A673 (cell line): ENCODE data around the gene CFAP57. TPM values are rescaled to one million over a fixed set of nuclear protein-coding genes. Genes with fewer than 3 reads are reported as not detected.

Experiments
- BruUV-seq: library from RNA; stranded (reverse); fragments of 400-500 nt; replicated peaks from 2 replicates; lab custom pipeline; 2021; lab: Mats Ljungman, UMichigan
- CTCF ChIA-PET: fragments of 300-600 bp; sonication (Branson Sonifier 250); formaldehyde crosslinking; loops from one replicate; lab custom pipeline; 2022; ENCODE audit warnings: antibody characterized with exemption; lab: Charles Lee
- POLR2A ChIA-PET: fragments of 300-600 bp; sonication (Branson Sonifier 250); formaldehyde crosslinking; loops from one replicate; lab custom pipeline; 2022; ENCODE audit warnings: antibody characterized with exemption; ENCODE audit not compliant: low non-redundant PET; lab: Charles Lee
- DNase-seq: peaks from one replicate; pipeline ENCODE4 v3.0.0-alpha.2; 2015; ENCODE audit warnings: low spot score
- H3K27ac ChIP-seq: fragments of 200-600 bp; sonication (generic); 2 replicates; pipeline ENCODE4 v1.5.1; 2016; ENCODE audit warnings: mixed run types, low read depth, mild to moderate bottlenecking, mixed read lengths, antibody characterized with exemption, low read length; ENCODE audit not compliant: poor library complexity, severe bottlenecking
- H3K27me3 ChIP-seq: fragments of 200-600 bp; sonication (generic); replicated peaks from 2 replicates; pipeline ENCODE4 v1.6.1; 2017; ENCODE audit warnings: mixed run types, low read depth, mild to moderate bottlenecking, mixed read lengths, antibody characterized with exemption, low read length; ENCODE audit not compliant: insufficient read depth, poor library complexity
- H3K36me3 ChIP-seq: fragments of 200-600 bp; sonication (generic); 2 replicates; pipeline ENCODE4 v1.6.1; 2016; ENCODE audit warnings: mixed run types, mild to moderate bottlenecking, mixed read lengths, antibody characterized with exemption, low read length; ENCODE audit not compliant: insufficient read depth, poor library complexity, severe bottlenecking
- H3K4me1 ChIP-seq: fragments of 200-600 bp; sonication (generic); 2 replicates; pipeline ENCODE4 v1.6.1; 2017; ENCODE audit warnings: mixed run types, mild to moderate bottlenecking, mixed read lengths, antibody characterized with exemption, low read length; ENCODE audit not compliant: insufficient read depth, poor library complexity, severe bottlenecking
- H3K4me3 ChIP-seq: fragments of 200-600 bp; sonication (generic); 2 replicates; pipeline ENCODE4 v1.5.1; 2016; ENCODE audit warnings: low read depth, mixed run types, mild to moderate bottlenecking, mixed read lengths, low read length; ENCODE audit not compliant: poor library complexity, severe bottlenecking
- H3K9me3 ChIP-seq: fragments of 200-600 bp; sonication (generic); 2 replicates; pipeline ENCODE4 v1.6.1; 2016; ENCODE audit warnings: mixed run types, low read depth, mild to moderate bottlenecking, mixed read lengths, antibody characterized with exemption, low read length; ENCODE audit not compliant: poor library complexity, severe bottlenecking
- CTCF ChIP-seq: fragments of 300-800, 200-600 bp; sonication (generic); conservative IDR thresholded peaks from 2 replicates; pipeline ENCODE4 v1.5.1; 2017; ENCODE audit warnings: low read depth, mild to moderate bottlenecking, antibody characterized with exemption, low read length, moderate library complexity, mixed read lengths
- EZH2 ChIP-seq: fragments of 200-600 bp; sonication (generic); IDR thresholded peaks from 2 replicates; pipeline ENCODE4 v1.6.1; 2017; ENCODE audit warnings: borderline replicate concordance, low read depth, mild to moderate bottlenecking, mixed read lengths, antibody characterized with exemption, low read length; ENCODE audit not compliant: poor library complexity, severe bottlenecking
- intact Hi-C: fragments of 100-400 bp; cut with micrococcal nuclease; formaldehyde crosslinking; loops from one replicate; pipeline ENCODE4 v1.10.0; 2022; ENCODE audit not compliant: unreplicated experiment
- total RNA-seq: library from RNA; stranded (reverse); gene quantifications from 2 replicates; pipeline ENCODE4 v1.2.3, GENCODE V29; 2021

The CFAP57 gene
- total RNA-seq, 1 experiment from 2014 or later, result 0.73 TPM

DNA sequence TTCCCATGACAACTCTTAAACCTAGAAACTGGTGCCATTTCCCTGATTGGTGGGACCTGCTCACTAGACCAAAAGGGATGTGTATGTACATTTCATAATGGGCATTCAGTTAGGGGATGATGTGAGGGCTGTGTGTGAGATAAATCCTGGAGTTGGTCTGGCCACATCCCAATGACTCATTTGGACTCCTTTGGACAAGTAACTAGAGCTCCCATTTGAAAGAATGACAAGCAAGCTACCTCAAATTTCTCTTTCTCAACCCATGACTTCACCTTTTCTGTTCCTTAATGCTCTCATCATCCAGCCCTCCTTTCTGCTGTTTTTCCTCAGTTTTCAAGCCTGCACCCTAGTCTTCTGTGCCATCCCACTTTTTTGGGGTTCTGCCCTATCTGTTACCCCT lies 27.9 kb upstream of the CFAP57 start:
- H3K9me3 ChIP-seq, result peaks cover 8% of the 10 kb centered on the region
- ChIA-PET POLR2A (no interaction called here), CTCF (no interaction called here)
- no peak for DNase-seq
- no peaks in the 10 kb centered on the region for H3K27me3 ChIP-seq
- H3K4me1 ChIP-seq, result peaks cover 9% of the 10 kb centered on the region
- no peaks in the 10 kb centered on the region for H3K36me3 ChIP-seq
- BruUV-seq, result no TSS peak
- intact Hi-C loops, result no loop called here
- H3K27ac ChIP-seq, result no peak overlapping the region
- TF ChIP-seq CTCF (no peak), EZH2 (no peak)
- no peak overlapping the region for H3K4me3 ChIP-seq

DNA sequence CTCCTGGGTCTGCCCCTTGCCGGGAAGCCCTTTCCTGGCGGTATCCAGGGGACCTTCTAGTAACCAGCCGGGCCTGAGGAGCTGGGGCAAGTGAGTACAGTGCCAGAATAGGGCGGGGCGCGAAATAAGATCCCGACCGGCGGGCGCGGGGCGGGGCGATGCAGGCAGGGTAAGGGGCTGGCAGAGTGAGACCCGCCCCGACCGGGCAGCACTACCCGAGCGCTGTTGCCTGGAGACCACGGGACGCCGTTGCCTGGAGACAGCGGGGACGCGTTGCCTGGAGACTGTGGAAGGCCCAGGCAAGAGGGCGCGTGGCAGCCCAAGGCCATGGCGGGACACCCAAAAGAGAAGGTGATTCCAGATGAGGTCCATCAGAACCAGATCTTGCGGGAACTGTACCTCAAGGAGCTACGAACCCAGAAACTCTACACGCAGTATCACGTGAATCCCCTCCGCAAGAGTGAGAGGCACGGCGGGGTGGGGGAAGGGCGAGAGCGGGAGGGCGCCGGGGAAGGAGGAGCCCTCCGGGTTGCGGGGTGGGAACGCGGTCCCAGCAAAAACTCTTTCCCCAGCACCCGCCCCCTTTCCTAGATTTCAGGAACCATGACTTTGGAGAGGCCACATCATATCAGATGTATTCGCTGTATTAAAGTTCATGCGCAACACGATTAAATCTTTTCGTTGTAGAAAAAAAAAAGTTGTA lies 24.4 kb upstream of the CFAP57 start:
- POLR2A ChIA-PET, result no interaction called here

DNA sequence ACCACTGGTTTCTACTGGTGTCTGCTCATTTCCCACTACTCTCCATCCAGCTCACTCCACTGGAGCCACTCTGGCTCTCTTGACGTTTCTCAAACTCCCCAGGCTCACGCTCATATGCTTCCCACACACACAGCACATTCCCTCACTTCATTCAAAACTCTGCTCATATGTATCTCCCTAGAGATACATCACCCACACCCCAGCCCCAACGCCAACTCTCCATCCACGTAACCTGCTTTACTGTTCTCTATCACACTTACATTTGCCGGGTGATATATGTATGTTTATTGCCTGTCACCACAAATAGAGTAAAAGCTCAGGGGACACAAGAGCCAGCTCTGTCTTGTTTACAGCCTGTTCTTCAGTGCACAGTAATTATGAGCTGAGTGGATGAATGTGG lies 22.2 kb upstream of the CFAP57 start:
- no peaks in the 10 kb centered on the region for H3K9me3 ChIP-seq
- no peaks in the 10 kb centered on the region for H3K27me3 ChIP-seq
- ChIA-PET CTCF (no interaction called here), POLR2A (no interaction called here)
- intact Hi-C loops, result no loop called here
- H3K36me3 ChIP-seq, result no peaks in the 10 kb centered on the region
- TF ChIP-seq EZH2, result no peak
- no peak for TF ChIP-seq CTCF
- H3K4me3 ChIP-seq, result no peak overlapping the region
- no peak for DNase-seq
- H3K27ac ChIP-seq, result no peak overlapping the region
- BruUV-seq, result no TSS peak
- peaks cover 9% of the 10 kb centered on the region for H3K4me1 ChIP-seq

More for the DNA sequence above, 24.4 kb upstream of the CFAP57 start:
- H3K4me1 ChIP-seq, result peaks cover 9% of the 10 kb centered on the region
- no peak overlapping the region for H3K27ac ChIP-seq
- CTCF ChIA-PET, result no interaction called here
- H3K9me3 ChIP-seq, result no peaks in the 10 kb centered on the region
- intact Hi-C loops, result no loop called here
- H3K27me3 ChIP-seq, result no peaks in the 10 kb centered on the region
- DNase-seq, result peak; percentile 94
- H3K36me3 ChIP-seq, result no peaks in the 10 kb centered on the region
- TF ChIP-seq CTCF (no peak), EZH2 (no peak)
- no TSS peak for BruUV-seq
- H3K4me3 ChIP-seq, result peak overlapping the region; percentile 32
